Smooth muscle cell (in vitro differentiated cells): Measurements from ENCODE around the gene KRT38. TPM values are rescaled to one million over a fixed set of nuclear protein-coding genes. Genes with fewer than 3 reads are reported as not detected.

ENCODE experiments used
- DNase-seq: peaks from one replicate; lab custom pipeline; 2025; ENCODE audit not compliant: unreplicated experiment; lab: John Stamatoyannopoulos, UW
- H2AFZ ChIP-seq: fragments of 200-600 bp; sonication (generic); 2 replicates; pipeline ENCODE4 v1.6.0; 2016; ENCODE audit warnings: antibody characterized with exemption, low read depth, mild to moderate bottlenecking
- H3F3A ChIP-seq: fragments of 200-600 bp; sonication (generic); 2 replicates; pipeline ENCODE4 v1.6.0; 2017; ENCODE audit warnings: antibody characterized with exemption, low read depth
- H3K27ac ChIP-seq: fragments of 200-600 bp; sonication (generic); 2 replicates; pipeline ENCODE4 v1.5.1; 2016; ENCODE audit warnings: low read depth, mild to moderate bottlenecking
- H3K27me3 ChIP-seq: fragments of 200-600 bp; sonication (generic); 2 replicates; pipeline ENCODE4 v1.6.1; 2016; ENCODE audit warnings: low read depth, mild to moderate bottlenecking
- H3K36me3 ChIP-seq: fragments of 200-600 bp; sonication (generic); 2 replicates; pipeline ENCODE4 v1.5.1; 2016; ENCODE audit warnings: low read depth
- H3K4me1 ChIP-seq: fragments of 200-600 bp; sonication (generic); 2 replicates; pipeline ENCODE4 v1.5.1; 2016; ENCODE audit warnings: low read depth
- H3K4me2 ChIP-seq: fragments of 200-600 bp; sonication (generic); 2 replicates; pipeline ENCODE4 v1.6.0; 2016; ENCODE audit warnings: mild to moderate bottlenecking
- H3K4me3 ChIP-seq: fragments of 200-600 bp; sonication (generic); 2 replicates; pipeline ENCODE4 v1.5.1; 2016; ENCODE audit warnings: mild to moderate bottlenecking
- H3K79me2 ChIP-seq: fragments of 200-600 bp; sonication (generic); 2 replicates; pipeline ENCODE4 v1.6.0; 2016; ENCODE audit warnings: low read depth, mild to moderate bottlenecking
- H3K9ac ChIP-seq: fragments of 200-600 bp; sonication (generic); 2 replicates; pipeline ENCODE4 v1.6.0; 2016; ENCODE audit warnings: low read depth
- H3K9me3 ChIP-seq: fragments of 200-600 bp; sonication (generic); replicated peaks from 2 replicates; pipeline ENCODE4 v1.5.1; 2016; ENCODE audit warnings: low read depth
- H4K20me1 ChIP-seq: fragments of 200-600 bp; sonication (generic); 2 replicates; pipeline ENCODE4 v1.6.0; 2016; ENCODE audit warnings: low read depth
- CTCF ChIP-seq: fragments of 200-600 bp; sonication (generic); IDR thresholded peaks from 2 replicates; pipeline ENCODE4 v1.5.1; 2017; ENCODE audit warnings: borderline replicate concordance, mild to moderate bottlenecking, antibody characterized with exemption; ENCODE audit not compliant: insufficient read depth, poor library complexity, severe bottlenecking
- WGBS: methylation state at CpG from one replicate; pipeline ENCODE4 v1.1.7; 2016; ENCODE audit warnings: low lambda C conversion rate; 5-methylcytosine and 5-hydroxymethylcytosine counted together
- polyA plus RNA-seq: library from polyadenylated mRNA; unstranded; fragments of >200 nt; fragmentation: Nextera tagmentation; extraction: Ambion mirVana; gene quantifications from 2 replicates; pipeline ENCODE4 v1.2.1, GENCODE V29; 2016
- total RNA-seq: library from RNA; depleted of rRNA; stranded (reverse); fragments of >200 nt; gene quantifications from 2 replicates; pipeline ENCODE4 v1.2.3, GENCODE V29; 2014

Gene KRT38
- total and polyA plus RNA-seq, 2 experiments from 2014 or later = not detected

- WGBS = 50% methylated on average over 4 of the region's 4 CpGs
- TF ChIP-seq CTCF = peak; percentile 31
- H3K4me3 ChIP-seq = no peak overlapping the region
Measured at GRCh38 chr17:41417576-41418015, 23.2 kb downstream of the KRT38 start.

GRCh38 chr17:41417127-41417526 lies 23.7 kb downstream of the KRT38 start:
- H3K4me1 ChIP-seq = no peaks in the 10 kb centered on the region
- no peaks in the 10 kb centered on the region for H3K27me3 ChIP-seq
- no peak overlapping the region for H3K4me2 ChIP-seq
- H3K36me3 ChIP-seq = no peaks in the 10 kb centered on the region
- no peaks in the 10 kb centered on the region for H4K20me1 ChIP-seq
- no peak overlapping the region for H3K9ac ChIP-seq
- peak overlapping the region; percentile 48 for H3K27ac ChIP-seq
- TF ChIP-seq CTCF = no peak
- no peaks in the 10 kb centered on the region for H3F3A ChIP-seq
- no peak for DNase-seq
- 97% methylated on average over 6 of the region's 6 CpGs for WGBS
- no peaks in the 10 kb centered on the region for H3K9me3 ChIP-seq
- no peaks in the 10 kb centered on the region for H3K79me2 ChIP-seq
- no peak overlapping the region for H3K4me3 ChIP-seq
- no peak overlapping the region for H2AFZ ChIP-seq

More at GRCh38 chr17:41417576-41418015, 23.2 kb downstream of the KRT38 start:
- DNase-seq = no peak
- Histone ChIP-seq H3K79me2 (no peaks in the 10 kb centered on the region), H3K4me2 (no peak overlapping the region), H3K27ac (peak overlapping the region; percentile 48), H2AFZ (no peak overlapping the region), H3K9ac (no peak overlapping the region), H3K4me1 (no peaks in the 10 kb centered on the region), H3F3A (no peaks in the 10 kb centered on the region), H3K9me3 (no peaks in the 10 kb centered on the region), H3K36me3 (no peaks in the 10 kb centered on the region), H3K27me3 (no peaks in the 10 kb centered on the region), H4K20me1 (no peaks in the 10 kb centered on the region)

GRCh38 chr17:41416479-41416878 lies 24.3 kb downstream of the KRT38 start:
- 87% methylated on average over 5 of the region's 5 CpGs for WGBS
- Histone ChIP-seq H3K9me3 (no peaks in the 10 kb centered on the region), H4K20me1 (no peaks in the 10 kb centered on the region), H3K9ac (no peak overlapping the region), H3K4me2 (no peak overlapping the region), H3K27me3 (no peaks in the 10 kb centered on the region), H2AFZ (no peak overlapping the region), H3K27ac (peak overlapping the region; percentile 66), H3F3A (no peaks in the 10 kb centered on the region), H3K4me1 (no peaks in the 10 kb centered on the region), H3K4me3 (no peak overlapping the region), H3K36me3 (no peaks in the 10 kb centered on the region), H3K79me2 (no peaks in the 10 kb centered on the region)
- no peak for DNase-seq
- TF ChIP-seq CTCF = no peak

- no peak for DNase-seq
- H3K36me3 ChIP-seq = no peaks in the 10 kb centered on the region
- H3K27me3 ChIP-seq = no peaks in the 10 kb centered on the region
- no peaks in the 10 kb centered on the region for H3K4me1 ChIP-seq
- H3K9ac ChIP-seq = no peak overlapping the region
- no peak overlapping the region for H3K4me3 ChIP-seq
- H3F3A ChIP-seq = no peaks in the 10 kb centered on the region
- no peak for TF ChIP-seq CTCF
- no peaks in the 10 kb centered on the region for H3K9me3 ChIP-seq
- H2AFZ ChIP-seq = no peak overlapping the region
- 81% methylated on average over 3 of the region's 3 CpGs for WGBS
- H3K79me2 ChIP-seq = no peaks in the 10 kb centered on the region
- H3K27ac ChIP-seq = peak overlapping the region; percentile 66
- no peaks in the 10 kb centered on the region for H4K20me1 ChIP-seq
- H3K4me2 ChIP-seq = no peak overlapping the region
Measured at GRCh38 chr17:41415833-41416335, 24.9 kb downstream of the KRT38 start.
